NOMO-1 (cell line): Measurements from ENCODE around the gene EFCAB6.

Experiments
- DNase-seq, 2 experiments: peaks; one replicate each; lab custom pipeline; 2025; ENCODE audit not compliant: unreplicated experiment in 2 of 2; lab: John Stamatoyannopoulos, UW

Gene EFCAB6

GRCh38 chr22:43488031-43488866, 323.9 kb downstream of the EFCAB6 start:
- DNase-seq = no peak

DNA sequence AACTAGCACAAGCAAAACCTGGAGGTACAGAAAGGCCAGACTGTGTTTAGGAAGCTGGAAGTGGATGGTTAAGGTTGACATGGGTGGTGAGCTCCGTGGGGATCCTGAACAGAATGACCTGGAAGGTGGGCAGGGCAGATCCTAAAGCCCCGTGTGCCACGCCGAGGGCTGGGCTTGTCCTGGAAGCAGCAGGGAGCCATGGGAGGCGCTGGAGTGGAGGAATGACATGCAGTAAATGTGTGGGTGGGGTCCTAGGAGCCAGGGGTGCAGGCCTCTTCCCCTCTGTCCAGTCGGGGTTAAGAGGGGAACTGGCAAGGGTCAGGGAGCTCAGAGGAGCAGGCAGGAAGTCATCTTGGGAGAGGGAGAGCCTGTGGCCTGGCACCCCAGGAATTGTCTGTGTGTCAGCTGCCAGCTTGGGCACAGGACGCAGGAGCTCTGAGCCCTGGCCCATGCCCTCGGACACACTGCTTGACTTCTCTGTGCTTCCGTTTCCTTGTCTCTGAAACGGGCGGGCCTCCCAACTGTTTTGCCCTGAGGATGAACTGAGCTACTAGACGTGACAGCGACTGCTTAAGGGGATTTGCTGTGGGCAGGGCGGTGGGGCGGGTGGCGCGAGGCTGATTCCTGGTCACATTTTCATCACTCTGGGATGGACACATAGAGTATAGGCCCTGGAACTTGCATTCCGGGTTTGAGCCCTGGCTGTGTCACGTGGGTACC, 324.6 kb downstream of the EFCAB6 start:
- no peak for DNase-seq

DNA sequence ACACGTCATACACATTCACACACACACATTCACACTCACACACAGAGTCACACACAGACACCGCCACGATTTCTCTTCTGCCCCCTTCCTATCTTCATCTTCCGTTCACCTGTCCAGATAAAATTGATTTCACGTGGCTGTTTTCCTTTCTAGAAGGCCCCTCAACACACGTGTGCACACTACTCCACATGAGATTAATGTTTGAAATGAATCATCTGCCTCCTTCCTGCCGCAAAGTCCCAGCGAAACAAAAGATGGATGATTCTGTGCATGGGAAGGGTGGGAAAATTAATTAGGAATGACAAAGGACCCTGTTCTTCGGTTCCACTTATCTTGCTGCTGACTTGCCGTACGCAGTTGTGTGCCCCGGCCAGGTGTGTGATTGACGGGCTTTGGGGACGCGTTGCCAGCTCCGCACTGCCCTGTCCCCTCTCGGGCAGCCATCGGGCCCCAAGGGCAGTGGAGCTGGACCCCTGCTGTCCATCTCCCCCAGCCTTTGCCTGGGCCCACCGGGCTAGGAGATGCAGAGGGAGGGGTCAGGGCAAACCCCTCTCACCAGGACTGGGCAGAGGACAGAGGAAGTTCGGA, 326.5 kb downstream of the EFCAB6 start:
- no peak for DNase-seq

- no peak for DNase-seq
Measured at GRCh38 chr22:43484227-43484626, 327.9 kb downstream of the EFCAB6 start.

DNA sequence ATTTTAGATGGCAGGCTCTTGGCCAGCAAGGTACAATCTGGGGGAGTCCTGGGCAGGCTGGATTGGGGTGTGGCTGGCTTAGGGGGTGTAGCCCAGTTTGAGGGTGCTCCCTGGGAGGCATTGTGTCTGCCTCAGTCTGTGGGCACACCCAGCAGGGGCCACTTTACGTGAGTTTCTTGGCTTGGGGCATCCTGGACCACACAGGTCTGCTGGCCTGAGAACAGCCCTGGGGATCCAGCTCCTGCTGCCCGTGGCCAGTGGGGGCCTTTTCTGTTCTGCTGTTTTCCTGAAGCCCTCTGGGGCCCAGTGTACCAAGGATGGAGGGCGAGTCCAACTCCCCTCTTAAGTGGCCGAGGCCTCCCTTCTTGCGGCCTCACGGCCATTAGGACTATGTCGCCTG, 328.4 kb downstream of the EFCAB6 start:
- no peak for DNase-seq

DNA sequence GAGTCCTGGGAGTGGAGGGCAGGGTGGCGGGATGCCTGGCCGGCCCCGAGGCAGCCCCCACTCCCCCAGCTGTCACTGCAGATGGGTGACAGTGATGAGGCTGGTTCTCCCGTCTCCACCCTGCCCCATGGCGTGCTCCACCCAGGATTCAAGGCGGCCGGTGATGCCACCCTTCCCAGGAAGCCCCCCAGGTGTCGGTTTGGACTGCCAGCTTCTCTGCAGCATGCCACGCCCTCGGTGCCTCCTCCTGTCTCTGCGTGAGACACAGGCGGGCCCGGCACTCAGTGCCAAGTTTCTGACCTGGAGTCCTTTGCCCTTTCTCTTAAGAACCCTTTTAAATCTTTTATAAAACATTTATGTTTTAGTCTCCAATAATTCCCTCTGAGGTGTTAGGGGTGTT, 328.8 kb downstream of the EFCAB6 start:
- DNase-seq = no peak

DNA sequence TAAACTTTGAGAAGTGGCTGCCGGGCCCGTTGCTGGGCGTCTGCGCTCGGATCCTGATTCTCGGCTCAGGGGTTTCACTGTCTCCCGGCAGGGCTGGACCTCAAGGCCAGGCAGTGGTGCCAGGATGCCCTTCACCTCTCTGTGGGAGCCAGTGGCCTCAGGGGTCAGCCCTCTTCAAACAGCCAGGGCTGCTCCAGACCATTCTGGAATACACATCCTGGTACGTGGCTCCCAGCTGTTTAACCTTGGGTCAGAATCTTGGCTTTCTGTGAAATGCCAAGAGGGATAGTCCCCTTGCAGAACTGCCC, 329.8 kb downstream of the EFCAB6 start:
- DNase-seq = no peak

DNA sequence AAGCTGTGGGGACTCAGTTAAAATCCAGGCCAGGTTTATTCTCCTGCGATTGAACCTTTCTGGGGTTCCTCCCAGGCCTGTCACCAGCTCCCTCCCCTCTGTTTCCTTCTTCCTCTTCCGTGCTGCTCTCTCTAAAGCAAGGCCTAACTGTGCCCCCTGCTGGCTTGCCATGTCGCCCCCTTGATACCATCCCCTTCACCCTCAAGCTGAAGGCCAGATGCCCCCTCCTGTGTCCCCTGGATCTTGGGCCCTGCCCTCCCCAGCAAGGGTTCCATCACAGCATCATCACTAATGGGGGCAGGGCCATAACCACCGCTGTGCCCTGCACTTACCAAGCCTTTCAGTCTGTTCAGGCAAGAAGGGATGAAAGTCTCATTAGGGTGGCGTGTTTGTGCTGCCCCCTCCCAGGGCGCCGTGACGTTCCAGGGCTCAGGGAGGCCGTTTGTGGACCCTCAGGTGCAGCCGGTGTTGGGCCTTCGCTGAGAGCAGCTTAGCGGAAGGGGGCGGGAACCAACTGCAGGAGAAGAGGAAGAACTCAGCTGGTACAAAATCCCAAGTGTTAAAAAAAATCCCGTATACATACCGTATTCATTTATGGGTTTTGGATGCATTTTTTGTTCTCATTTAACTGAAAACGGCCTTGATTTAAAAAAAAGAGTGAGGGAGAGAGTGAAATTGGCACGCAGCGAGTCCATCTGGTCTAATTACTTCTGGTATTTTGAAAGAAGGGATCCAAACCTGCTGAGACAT, 330.4 kb downstream of the EFCAB6 start:
- DNase-seq = peak; percentile 71 to 82

- peak; percentile 53 to 58 for DNase-seq
Measured at GRCh38 chr22:43479962-43480361, 332.1 kb downstream of the EFCAB6 start.

- peak; percentile 21 to 52 for DNase-seq
Measured at GRCh38 chr22:43479301-43479950, 332.7 kb downstream of the EFCAB6 start.
